ENCODE data around the gene VKORC1L1.

- TF ChIP-seq CTCF (IDR thresholded peaks at IDR 0.05) = no peak
- TF ChIP-seq EZH2 (IDR thresholded peaks at IDR 0.05) = no peak
These were observed 93.3 kb downstream of the VKORC1L1 start for GRCh38 chr7:65966146-65966545.

All from neural progenitor cell (in vitro differentiated cells).